GM12892 (cell line): ENCODE data around the gene ABI3.

ENCODE experiments used
- DNase-seq: peaks from one replicate; pipeline ENCODE4 v3.0.0; 2011; ENCODE audit not compliant: insufficient read length
- FAIRE-seq: peaks from 2 replicates; lab custom pipeline; 2011; peaks lifted over from hg19 to GRCh38; lab: Jason Lieb, UNC
- POLR2A ChIP-seq: IDR thresholded peaks from 2 replicates; pipeline ENCODE4 v1.6.1; 2011; ENCODE audit warnings: low read depth, low read length, control low read depth
- POLR2AphosphoS5 ChIP-seq: IDR thresholded peaks from 2 replicates; pipeline ENCODE4 v1.6.1; 2011; ENCODE audit warnings: low read depth, low read length, control low read depth
- TAF1 ChIP-seq: IDR thresholded peaks from 2 replicates; pipeline ENCODE4 v1.6.1; 2011; ENCODE audit warnings: low read depth, mild to moderate bottlenecking, control low read depth, low read length, borderline replicate concordance

The ABI3 gene

GRCh38 chr17:49219987-49220386 is 9.5 kb downstream of the ABI3 start:
- TF ChIP-seq POLR2A (no peak), TAF1 (no peak), POLR2AphosphoS5 (no peak)
- DNase-seq (no peak), FAIRE-seq (no peak)

- FAIRE-seq (no peak), DNase-seq (no peak)
- TF ChIP-seq POLR2AphosphoS5 (peak; percentile 33; the same call in 1 of the 2 replicates), POLR2A (0 out of 2 replicates have a peak, but pooled peaks have one; percentile 57), TAF1 (no peak)
These were observed 12.6 kb downstream of the ABI3 start for GRCh38 chr17:49223168-49223516.

- TF ChIP-seq POLR2AphosphoS5 (peak; percentile 64; the same call in 1 of the 2 replicates), TAF1 (no peak)
- FAIRE-seq (peak; percentile 87), DNase-seq (peak; percentile 61)
These were observed 13.2 kb downstream of the ABI3 start for GRCh38 chr17:49223517-49224197.

- TF ChIP-seq POLR2A (peak; percentile 13; the same call in 1 of the 2 replicates), POLR2AphosphoS5 (no peak; the same call in 1 of the 2 replicates), TAF1 (no peak)
- no peak for DNase-seq
- no peak for FAIRE-seq
These were observed 13.9 kb downstream of the ABI3 start for GRCh38 chr17:49224198-49224996.

GRCh38 chr17:49224997-49225337 is 14.5 kb downstream of the ABI3 start:
- no peak for FAIRE-seq
- DNase-seq = no peak
- TF ChIP-seq POLR2AphosphoS5 (no peak), TAF1 (no peak), POLR2A (no peak)

- TF ChIP-seq POLR2AphosphoS5 (peak; percentile 53; the same call in 1 of the 2 replicates), POLR2A (peak; percentile 63), TAF1 (no peak)
- no peak for DNase-seq
- FAIRE-seq = no peak
These were observed 15.2 kb downstream of the ABI3 start for GRCh38 chr17:49225554-49226236.

- TF ChIP-seq POLR2AphosphoS5 (peak; percentile 26), TAF1 (no peak), POLR2A (no peak)
- FAIRE-seq (no peak), DNase-seq (no peak)
These were observed 16.4 kb downstream of the ABI3 start for GRCh38 chr17:49226771-49227435.

GRCh38 chr17:49227436-49228261 is 17.1 kb downstream of the ABI3 start:
- FAIRE-seq = peak; percentile 95
- peak; percentile 62 for DNase-seq
- TF ChIP-seq POLR2AphosphoS5 = peak; percentile 51; the same call in 1 of the 2 replicates
- TF ChIP-seq TAF1 = no peak
- peak; percentile 22; the same call in 1 of the 2 replicates for TF ChIP-seq POLR2A

GRCh38 chr17:49229076-49229804 is 18.7 kb downstream of the ABI3 start:
- FAIRE-seq = no peak
- TF ChIP-seq POLR2AphosphoS5 (no peak), POLR2A (no peak), TAF1 (no peak)

More at GRCh38 chr17:49229076-49229804, 18.7 kb downstream of the ABI3 start:
- DNase-seq = no peak
